ENCODE data around the gene CDC6.

- no peak for TF ChIP-seq CTCF (conservative IDR thresholded peaks at IDR 0.05; ENCODE audit: low read length)
- no peak for TF ChIP-seq EZH2phosphoT487 (IDR thresholded peaks at IDR 0.05; ENCODE audit: borderline replicate concordance)
Measured at GRCh38 chr17:40298726-40299125, 11.0 kb downstream of the CDC6 start.
